Skeletal muscle tissue (tissue), 4 donors: ENCODE data around the gene POU2F1. TPM values are rescaled to one million over a fixed set of nuclear protein-coding genes. Genes with fewer than 3 reads are reported as not detected.

Source experiments
- H3K27ac ChIP-seq: one replicate; pipeline ENCODE4 v1.7.0; 2013; ENCODE audit warnings: mild to moderate bottlenecking, low read depth, low read length, inconsistent platforms
- H3K27me3 ChIP-seq, 3 donors: one replicate each; pipeline ENCODE4 v1.7.0; 2013; ENCODE audit warnings: low read length in 3 of 3; ENCODE audit not compliant: control insufficient read depth in 3 of 3, insufficient read depth in 3 of 3
- H3K36me3 ChIP-seq, 3 donors: one replicate each; pipeline ENCODE4 v1.7.0; 2013; ENCODE audit warnings: low read length in 3 of 3; ENCODE audit not compliant: control insufficient read depth in 3 of 3, insufficient read depth in 3 of 3
- H3K4me1 ChIP-seq, 3 donors: one replicate each; pipeline ENCODE4 v1.7.0; 2013; ENCODE audit warnings: low read length in 3 of 3, mild to moderate bottlenecking in 3 of 3; ENCODE audit not compliant: control insufficient read depth in 3 of 3, insufficient read depth in 3 of 3
- H3K4me3 ChIP-seq, 3 donors: one replicate each; pipeline ENCODE4 v1.7.0; 2013; ENCODE audit warnings: low read length in 3 of 3
- H3K9ac ChIP-seq, 3 donors: one replicate each; pipeline ENCODE4 v1.7.0; 2013; ENCODE audit warnings: low read length in 3 of 3, mild to moderate bottlenecking in 3 of 3, moderate library complexity in 2 of 3, low read depth in 1 of 3
- H3K9me3 ChIP-seq, 3 donors: one replicate each; pipeline ENCODE4 v1.7.0; 2013; ENCODE audit warnings: low read length in 3 of 3; ENCODE audit not compliant: control insufficient read depth in 3 of 3
- total RNA-seq: library from RNA; depleted of rRNA; stranded (reverse); fragments of >200 nt; gene quantifications from one replicate; pipeline ENCODE4 v1.2.3, GENCODE V29; 2014
- donor health status: Osteomylitis.

The POU2F1 gene
- total RNA-seq, 1 donor from 2014 or later = 11.5 TPM

DNA sequence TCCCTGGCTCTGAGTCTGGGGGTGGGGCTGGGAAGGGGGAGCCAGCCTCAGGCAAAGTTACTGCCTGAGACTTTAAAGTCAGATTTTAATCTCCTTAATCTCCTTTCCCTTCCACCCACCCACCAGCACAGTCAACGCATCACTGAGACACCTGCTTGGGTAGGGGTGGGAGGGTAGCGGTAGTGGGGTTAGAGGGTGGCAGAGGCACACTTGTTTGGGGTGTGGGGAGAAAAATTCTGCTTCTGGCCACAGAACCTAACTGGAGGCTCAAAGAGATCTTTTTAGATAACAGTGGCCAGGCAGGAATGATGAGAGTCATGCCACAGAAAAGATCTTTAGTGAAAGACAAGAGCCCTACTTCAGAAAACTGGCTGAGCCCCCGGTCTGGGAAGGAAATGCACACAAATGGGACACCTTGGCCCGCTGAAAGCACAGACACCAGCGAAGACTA, 253.5 kb downstream of the POU2F1 start:
- Histone ChIP-seq H3K27ac (no peak overlapping the region), H3K4me3 (no peak overlapping the region)

DNA sequence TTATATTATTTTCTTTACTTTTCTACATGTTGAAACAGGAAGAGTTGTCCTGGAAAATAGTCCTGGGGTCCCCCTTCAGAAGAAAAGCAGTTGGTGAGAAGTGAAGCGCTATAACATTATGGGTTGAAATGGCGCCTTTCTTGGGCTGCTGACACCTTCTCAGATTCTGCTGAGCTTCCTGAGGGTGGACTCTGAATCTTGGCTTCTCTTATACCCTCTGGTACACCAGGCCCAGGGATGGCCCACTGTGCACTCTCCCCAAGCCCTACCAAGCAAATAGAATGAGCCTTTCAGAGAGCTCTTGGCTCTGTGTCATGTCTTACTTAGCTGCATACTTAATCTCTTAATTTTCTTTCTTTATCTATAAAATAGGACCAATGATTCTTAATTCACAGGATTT, 255.4 kb downstream of the POU2F1 start:
- Histone ChIP-seq H3K27ac (no peak overlapping the region), H3K4me1 (no peaks in the 10 kb centered on the region), H3K27me3 (no peaks in the 10 kb centered on the region), H3K9ac (no peak overlapping the region), H3K4me3 (no peak overlapping the region), H3K9me3 (no peaks in the 10 kb centered on the region), H3K36me3 (no peaks in the 10 kb centered on the region)

More for the DNA sequence above, 253.5 kb downstream of the POU2F1 start:
- no peaks in the 10 kb centered on the region for H3K4me1 ChIP-seq
- no peaks in the 10 kb centered on the region for H3K27me3 ChIP-seq
- no peak overlapping the region for H3K9ac ChIP-seq
- H3K9me3 ChIP-seq = no peaks in the 10 kb centered on the region
- no peaks in the 10 kb centered on the region for H3K36me3 ChIP-seq

Other genes starting within 250 kb of the POU2F1 start
- 2.6 TPM for gene ILDR2, start 245.3 kb upstream of the POU2F1 start, total RNA-seq
- 0.52 TPM for gene MAEL, start 231.6 kb upstream of the POU2F1 start, total RNA-seq
- under 0.01 TPM for gene GPA33, start 130.5 kb upstream of the POU2F1 start, total RNA-seq
- 99.7 TPM for gene STYXL2, start 126.8 kb upstream of the POU2F1 start, total RNA-seq